Esophagus squamous epithelium (tissue), 5 donors: ENCODE results near the gene NDUFA13. TPM values are rescaled to one million over a fixed set of nuclear protein-coding genes. Genes with fewer than 3 reads are reported as not detected.

Experiments used
- DNase-seq: peaks from one replicate; lab custom pipeline; 2025; lab: John Stamatoyannopoulos, UW
- H3K27ac ChIP-seq, 4 donors: fragments of 200-600 bp; sonication (generic); one replicate each; pipeline ENCODE4 v1.5.1; 2016 to 2019; ENCODE audit warnings: mild to moderate bottlenecking in 1 of 4
- H3K27me3 ChIP-seq, 4 donors: fragments of 200-600 bp; sonication (generic); 1 replicate in 3 of 4; 2 replicates in 1 of 4; pipeline versions ENCODE4 v1.5.1 to v1.6.0; 2017 to 2021; ENCODE audit warnings: antibody characterized with exemption in 1 of 4
- H3K36me3 ChIP-seq, 3 donors: fragments of 200-600 bp; sonication (generic); one replicate each; pipeline ENCODE4 v1.5.1; 2016 to 2019
- H3K4me1 ChIP-seq, 3 donors: fragments of 200-600 bp; sonication (generic); one replicate each; pipeline ENCODE4 v1.5.1; 2017 to 2019
- H3K4me3 ChIP-seq, 4 donors: fragments of 200-600 bp; sonication (generic); 1 replicate in 3 of 4; 2 replicates in 1 of 4; pipeline ENCODE4 v1.5.1; 2016 to 2019; ENCODE audit warnings: mild to moderate bottlenecking in 2 of 4, moderate library complexity in 1 of 4
- H3K9me3 ChIP-seq, 3 donors: fragments of 200-600 bp; sonication (generic); one replicate each; pipeline ENCODE4 v1.5.1; 2016 to 2019
- POLR2A ChIP-seq, 4 donors: fragments of 450-650 bp; IDR thresholded peaks; one replicate each; pipeline ENCODE4 v1.6.1; 2017; ENCODE audit warnings: antibody characterized with exemption in 4 of 4, mild to moderate bottlenecking in 4 of 4, moderate library complexity in 3 of 4
- WGBS, 2 donors: methylation state at CpG; one replicate each; pipeline ENCODE4 v1.1.5; 2018; 5-methylcytosine and 5-hydroxymethylcytosine counted together
- intact Hi-C: fragments of 100-400 bp; cut with DNase I; formaldehyde crosslinking; loops from one replicate; pipeline ENCODE4 v1.15.0; 2022
- total RNA-seq, 4 donors: library from RNA; depleted of rRNA; stranded (reverse); fragments of >200 nt; gene quantifications; one replicate each; pipeline ENCODE4 v1.1.0, GENCODE V29; 2016
- TF ChIP-seq, protein P1 (sequence below), 6 experiments: fragments of 450-650 bp in 4 of 6; fragments of 200-600 bp in 2 of 6; sonication (generic) in 2 of 6; IDR thresholded peaks; one replicate each; pipeline ENCODE4 v1.5.1; 2016 to 2019; ENCODE audit warnings: antibody characterized with exemption in 6 of 6, mild to moderate bottlenecking in 4 of 6, moderate library complexity in 4 of 6
- donor health status: DM: yes; HTN: yes; CAD: no.

The NDUFA13 gene
- total RNA-seq, 4 donors from 2014 or later = 44.6 to 88.7 (median 56.0) TPM

DNA sequence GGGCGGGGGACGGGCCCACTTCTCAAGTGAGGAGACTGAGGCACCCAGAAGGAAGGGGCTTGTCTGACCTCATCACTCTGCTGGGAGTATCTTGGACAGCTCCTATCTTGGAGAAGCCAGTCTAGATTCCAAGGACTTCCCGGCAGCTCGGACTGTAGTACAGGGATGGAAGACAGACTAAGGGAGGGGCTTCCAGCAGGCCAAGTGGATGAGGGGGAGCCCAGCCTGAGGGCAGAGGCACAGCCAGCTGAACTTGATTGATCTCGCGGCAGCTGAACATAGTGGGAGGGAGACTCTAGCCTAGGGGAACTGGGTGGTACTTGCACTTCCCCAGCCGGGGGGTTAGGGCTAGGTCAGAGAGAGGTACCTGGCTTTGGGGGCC is 22.8 kb downstream of the NDUFA13 start:
- no peak for DNase-seq
- H3K4me1 ChIP-seq = peaks cover 20 to 43% (median 34%) of the 10 kb centered on the region in 3 donors
- intact Hi-C loops = no loop called here
- TF ChIP-seq, protein P1, sequence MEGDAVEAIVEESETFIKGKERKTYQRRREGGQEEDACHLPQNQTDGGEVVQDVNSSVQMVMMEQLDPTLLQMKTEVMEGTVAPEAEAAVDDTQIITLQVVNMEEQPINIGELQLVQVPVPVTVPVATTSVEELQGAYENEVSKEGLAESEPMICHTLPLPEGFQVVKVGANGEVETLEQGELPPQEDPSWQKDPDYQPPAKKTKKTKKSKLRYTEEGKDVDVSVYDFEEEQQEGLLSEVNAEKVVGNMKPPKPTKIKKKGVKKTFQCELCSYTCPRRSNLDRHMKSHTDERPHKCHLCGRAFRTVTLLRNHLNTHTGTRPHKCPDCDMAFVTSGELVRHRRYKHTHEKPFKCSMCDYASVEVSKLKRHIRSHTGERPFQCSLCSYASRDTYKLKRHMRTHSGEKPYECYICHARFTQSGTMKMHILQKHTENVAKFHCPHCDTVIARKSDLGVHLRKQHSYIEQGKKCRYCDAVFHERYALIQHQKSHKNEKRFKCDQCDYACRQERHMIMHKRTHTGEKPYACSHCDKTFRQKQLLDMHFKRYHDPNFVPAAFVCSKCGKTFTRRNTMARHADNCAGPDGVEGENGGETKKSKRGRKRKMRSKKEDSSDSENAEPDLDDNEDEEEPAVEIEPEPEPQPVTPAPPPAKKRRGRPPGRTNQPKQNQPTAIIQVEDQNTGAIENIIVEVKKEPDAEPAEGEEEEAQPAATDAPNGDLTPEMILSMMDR (IDR thresholded peaks at IDR 0.05) = no peak
- no peak for TF ChIP-seq POLR2A (IDR thresholded peaks at IDR 0.05)
- H3K27ac ChIP-seq = no peak overlapping the region
- peak overlapping the region in 1 of 4 donors; percentile 38 for H3K4me3 ChIP-seq
- H3K27me3 ChIP-seq = peaks cover 0 to 83% (median 28%) of the 10 kb centered on the region in 4 donors
- peaks cover 0 to 4% (median 0%) of the 10 kb centered on the region in 3 donors for H3K9me3 ChIP-seq
- WGBS, 2 donors = 35 to 47% methylated on average over 3 to 5 of the region's 7 CpGs
- H3K36me3 ChIP-seq = no peaks in the 10 kb centered on the region

DNA sequence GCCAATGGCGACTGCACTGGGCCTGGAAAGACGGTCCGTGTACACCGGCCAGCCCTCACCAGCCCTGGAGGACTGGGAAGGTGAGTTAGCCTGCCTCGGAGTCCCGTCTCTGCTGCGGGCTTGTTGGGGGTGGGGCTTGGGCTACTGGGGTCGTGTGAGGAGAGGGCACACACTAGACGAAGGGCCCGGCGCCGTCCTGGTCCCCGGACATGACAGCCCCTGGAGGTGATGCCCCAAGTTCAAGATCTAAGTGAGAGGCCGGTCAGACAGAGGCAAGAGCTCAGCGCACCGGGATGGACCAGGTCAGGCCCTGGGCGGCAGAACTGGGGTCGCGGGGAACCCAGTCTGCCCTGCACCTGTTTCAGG is 23.7 kb downstream of the NDUFA13 start:
- TF ChIP-seq POLR2A (IDR thresholded peaks at IDR 0.05) = no peak
- intact Hi-C loops = loop anchor here (10.0 kb wide), 1 partner anchor 735 kb away; no protein-coding TSS in a partner anchor
- Histone ChIP-seq H3K9me3 (peaks cover 0 to 4% (median 0%) of the 10 kb centered on the region in 3 donors), H3K4me3 (no peak overlapping the region), H3K4me1 (peaks cover 20 to 43% (median 34%) of the 10 kb centered on the region in 3 donors), H3K36me3 (no peaks in the 10 kb centered on the region), H3K27me3 (peaks cover 0 to 92% (median 28%) of the 10 kb centered on the region in 4 donors), H3K27ac (no peak overlapping the region)
- WGBS, 2 donors = 40 to 44% methylated on average over 1 to 3 of the region's 19 CpGs
- no peak for DNase-seq

DNA sequence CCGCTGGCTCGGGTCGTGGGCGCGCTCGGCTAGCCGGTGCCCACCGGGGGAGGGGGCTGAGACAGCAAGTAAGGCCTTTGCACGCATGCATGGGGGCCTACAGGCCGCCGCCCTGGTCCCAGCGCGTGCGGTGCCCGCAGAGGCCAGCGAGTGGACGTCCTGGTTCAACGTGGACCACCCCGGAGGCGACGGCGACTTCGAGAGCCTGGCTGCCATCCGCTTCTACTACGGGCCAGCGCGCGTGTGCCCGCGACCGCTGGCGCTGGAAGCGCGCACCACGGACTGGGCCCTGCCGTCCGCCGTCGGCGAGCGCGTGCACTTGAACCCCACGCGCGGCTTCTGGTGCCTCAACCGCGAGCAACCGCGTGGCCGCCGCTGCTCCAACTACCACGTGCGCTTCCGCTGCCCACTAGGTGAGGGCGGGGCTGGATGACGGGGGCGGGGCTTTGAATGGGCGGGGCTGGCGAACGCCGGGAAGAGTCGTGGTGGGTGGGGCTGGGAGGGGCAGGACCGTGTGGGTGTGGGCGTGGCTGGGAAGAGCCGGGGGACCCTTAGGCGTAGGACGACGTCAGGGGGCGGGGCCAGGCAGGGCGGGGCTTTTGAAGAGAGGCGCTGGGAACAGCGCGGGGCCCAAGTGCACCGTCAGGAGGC is 24.2 kb downstream of the NDUFA13 start:
- Histone ChIP-seq H3K27ac (no peak overlapping the region), H3K9me3 (peaks cover 0 to 4% (median 0%) of the 10 kb centered on the region in 3 donors), H3K4me3 (peak overlapping the region in 3 of 4 donors; percentile 22 to 54 (median 27)), H3K36me3 (no peaks in the 10 kb centered on the region), H3K4me1 (peaks cover 20 to 43% (median 34%) of the 10 kb centered on the region in 3 donors), H3K27me3 (peaks cover 0 to 97% (median 28%) of the 10 kb centered on the region in 4 donors)
- WGBS, 2 donors = 38% methylated on average over 2 of the region's 74 CpGs; no CpG with 5 or more reads in 1 of the 2 donors
- TF ChIP-seq, protein P1 (IDR thresholded peaks at IDR 0.05) = no peak
- TF ChIP-seq POLR2A (IDR thresholded peaks at IDR 0.05) = no peak
- no peak for DNase-seq
- intact Hi-C loops = loop anchor here (10.0 kb wide), 1 partner anchor 735 kb away; no protein-coding TSS in a partner anchor

DNA sequence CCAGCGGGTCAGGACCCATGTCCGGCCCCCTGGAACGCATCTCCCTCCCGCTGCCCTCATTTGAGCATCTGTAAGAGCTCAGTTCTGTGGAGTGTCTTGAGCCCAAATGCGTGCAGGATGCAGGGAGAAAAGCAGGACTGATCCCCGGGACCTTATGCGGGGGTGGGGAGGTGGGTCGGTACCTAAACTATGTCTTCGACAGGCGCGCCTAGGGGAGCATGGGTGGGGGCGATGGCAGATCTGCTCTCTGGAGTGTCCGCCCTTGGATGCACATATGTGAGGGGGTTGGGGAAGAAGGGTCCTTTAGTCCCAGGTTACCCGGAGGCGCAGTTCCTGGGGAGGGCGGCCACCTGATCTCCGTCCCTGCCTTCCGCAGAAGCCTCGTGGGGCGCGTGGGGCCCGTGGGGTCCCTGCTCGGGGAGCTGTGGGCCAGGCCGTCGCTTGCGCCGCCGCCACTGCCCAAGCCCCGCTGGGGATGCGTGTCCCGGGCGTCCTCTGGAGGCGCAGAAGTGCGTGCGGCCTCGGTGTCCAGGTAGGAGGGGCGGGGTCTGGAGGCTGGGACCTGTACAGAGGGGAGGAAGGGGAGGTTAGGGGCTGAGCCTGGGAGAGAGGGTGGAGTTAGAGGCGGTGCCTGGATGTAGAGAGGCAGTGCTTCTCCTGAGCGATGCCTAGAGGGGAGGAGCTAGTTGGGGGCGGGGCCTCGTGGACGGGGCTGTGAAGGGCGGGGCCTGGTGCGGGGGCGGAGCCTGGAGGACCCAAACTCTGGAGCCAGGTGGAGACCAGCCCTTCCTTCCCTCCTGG is 24.9 kb downstream of the NDUFA13 start:
- H3K9me3 ChIP-seq = peaks cover 0 to 4% (median 0%) of the 10 kb centered on the region in 3 donors
- no peak for TF ChIP-seq POLR2A (IDR thresholded peaks at IDR 0.05)
- TF ChIP-seq, protein P1 (IDR thresholded peaks at IDR 0.05) = no peak
- 0 to 9% methylated on average over 1 to 6 of the region's 45 CpGs for WGBS, 2 donors
- peak overlapping the region; percentile 4 to 54 (median 24) for H3K4me3 ChIP-seq
- H3K27me3 ChIP-seq = peaks cover 0 to 98% (median 28%) of the 10 kb centered on the region in 4 donors
- H3K27ac ChIP-seq = no peak overlapping the region
- H3K36me3 ChIP-seq = no peaks in the 10 kb centered on the region
- DNase-seq = no peak
- intact Hi-C loops = loop anchor here (10.0 kb wide), 1 partner anchor 734 kb away; no protein-coding TSS in a partner anchor
- peaks cover 20 to 43% (median 34%) of the 10 kb centered on the region in 3 donors for H3K4me1 ChIP-seq

GRCh38 chr19:19541616-19542015 is 25.6 kb downstream of the NDUFA13 start:
- H3K36me3 ChIP-seq = no peaks in the 10 kb centered on the region
- peak overlapping the region in 1 of 4 donors; percentile 27 for H3K4me3 ChIP-seq
- H3K27me3 ChIP-seq = peaks cover 0 to 100% (median 28%) of the 10 kb centered on the region in 4 donors
- intact Hi-C loops = loop anchor here (10.0 kb wide), 1 partner anchor 733 kb away; no protein-coding TSS in a partner anchor
- TF ChIP-seq, protein P1 (IDR thresholded peaks at IDR 0.05) = no peak
- TF ChIP-seq POLR2A (IDR thresholded peaks at IDR 0.05) = no peak
- 76 to 83% methylated on average over 6 to 7 of the region's 16 CpGs for WGBS, 2 donors
- peaks cover 0 to 4% (median 0%) of the 10 kb centered on the region in 3 donors for H3K9me3 ChIP-seq
- DNase-seq = no peak
- peaks cover 21 to 45% (median 34%) of the 10 kb centered on the region in 3 donors for H3K4me1 ChIP-seq
- no peak overlapping the region for H3K27ac ChIP-seq
